HPDE6-E6E7 (cell line): ENCODE data around the gene SH3GL2.
"Not testable (repeated sequence)": the region's sequence is repeated elsewhere in the genome, so short reads cannot be mapped to it uniquely, and the experiment has no call there.

ENCODE experiments used
- DNase-seq: peaks from one replicate; pipeline ENCODE4 v3.0.0; 2011; ENCODE audit warnings: missing footprints; ENCODE audit errors: extremely low spot score

The SH3GL2 gene

GRCh38 chr9:17751486-17751885, 172.6 kb downstream of the SH3GL2 start:
- no peak for DNase-seq

- no peak for DNase-seq
Measured at GRCh38 chr9:17752021-17752420, 173.2 kb downstream of the SH3GL2 start.

- DNase-seq = no peak
Measured at GRCh38 chr9:17757816-17758215, 178.9 kb downstream of the SH3GL2 start.

- no peak for DNase-seq
Measured at GRCh38 chr9:17760250-17760649, 181.4 kb downstream of the SH3GL2 start.

GRCh38 chr9:17761984-17762676, 183.3 kb downstream of the SH3GL2 start:
- DNase-seq = no peak

- DNase-seq = no peak
Measured at GRCh38 chr9:17764306-17764705, 185.4 kb downstream of the SH3GL2 start.

GRCh38 chr9:17765131-17765530, 186.3 kb downstream of the SH3GL2 start:
- DNase-seq = not testable (repeated sequence)

GRCh38 chr9:17772223-17772622, 193.4 kb downstream of the SH3GL2 start:
- no peak for DNase-seq

- no peak for DNase-seq
Measured at GRCh38 chr9:17775656-17776055, 196.8 kb downstream of the SH3GL2 start.

GRCh38 chr9:17776735-17777134, 197.9 kb downstream of the SH3GL2 start:
- no peak for DNase-seq

GRCh38 chr9:17777465-17777864, 198.6 kb downstream of the SH3GL2 start:
- no peak for DNase-seq

- no peak for DNase-seq
Measured at GRCh38 chr9:17782430-17783149, 203.7 kb downstream of the SH3GL2 start.

GRCh38 chr9:17783227-17783626, 204.4 kb downstream of the SH3GL2 start:
- no peak for DNase-seq

- no peak for DNase-seq
Measured at GRCh38 chr9:17789316-17789715, 210.4 kb downstream of the SH3GL2 start.

GRCh38 chr9:17793713-17794622, 215.1 kb downstream of the SH3GL2 start:
- DNase-seq = peak; percentile 31

GRCh38 chr9:17795744-17796143, 216.9 kb downstream of the SH3GL2 start:
- no peak for DNase-seq

- DNase-seq = no peak
Measured at GRCh38 chr9:17799369-17799768, 220.5 kb downstream of the SH3GL2 start.

- no peak for DNase-seq
Measured at GRCh38 chr9:17800418-17800817, 221.6 kb downstream of the SH3GL2 start.

- peak; percentile 6 for DNase-seq
Measured at GRCh38 chr9:17802249-17802857, 223.5 kb downstream of the SH3GL2 start.

GRCh38 chr9:17807613-17808282, 228.9 kb downstream of the SH3GL2 start:
- DNase-seq = no peak

GRCh38 chr9:17810317-17810716, 231.5 kb downstream of the SH3GL2 start:
- no peak for DNase-seq
